Cardiac septum (tissue), 1 donor: ENCODE measurements around the gene TMC8. TPM values are rescaled to one million over a fixed set of nuclear protein-coding genes. Genes with fewer than 3 reads are reported as not detected.

Source experiments
- DNase-seq: peaks from one replicate; pipeline ENCODE4 v3.0.0-alpha.2; 2020; ENCODE audit warnings: low spot score
- intact Hi-C: fragments of 100-400 bp; cut with DNase I; formaldehyde crosslinking; loops from one replicate; pipeline ENCODE4 v1.14.0; 2022
- total RNA-seq: library from RNA; stranded (reverse); fragmentation: NEBNext Ultra II Directional; extraction: Animal tissue kit (Norgen Biotek cat#: 25700); gene quantifications from one replicate; pipeline ENCODE4 v1.2.1, GENCODE V29; 2021
- donor health status: DM: no; HTN: no; CAD: no.

TMC8 gene
- total RNA-seq, 1 donor from 2014 or later, result 2.2 TPM

DNA sequence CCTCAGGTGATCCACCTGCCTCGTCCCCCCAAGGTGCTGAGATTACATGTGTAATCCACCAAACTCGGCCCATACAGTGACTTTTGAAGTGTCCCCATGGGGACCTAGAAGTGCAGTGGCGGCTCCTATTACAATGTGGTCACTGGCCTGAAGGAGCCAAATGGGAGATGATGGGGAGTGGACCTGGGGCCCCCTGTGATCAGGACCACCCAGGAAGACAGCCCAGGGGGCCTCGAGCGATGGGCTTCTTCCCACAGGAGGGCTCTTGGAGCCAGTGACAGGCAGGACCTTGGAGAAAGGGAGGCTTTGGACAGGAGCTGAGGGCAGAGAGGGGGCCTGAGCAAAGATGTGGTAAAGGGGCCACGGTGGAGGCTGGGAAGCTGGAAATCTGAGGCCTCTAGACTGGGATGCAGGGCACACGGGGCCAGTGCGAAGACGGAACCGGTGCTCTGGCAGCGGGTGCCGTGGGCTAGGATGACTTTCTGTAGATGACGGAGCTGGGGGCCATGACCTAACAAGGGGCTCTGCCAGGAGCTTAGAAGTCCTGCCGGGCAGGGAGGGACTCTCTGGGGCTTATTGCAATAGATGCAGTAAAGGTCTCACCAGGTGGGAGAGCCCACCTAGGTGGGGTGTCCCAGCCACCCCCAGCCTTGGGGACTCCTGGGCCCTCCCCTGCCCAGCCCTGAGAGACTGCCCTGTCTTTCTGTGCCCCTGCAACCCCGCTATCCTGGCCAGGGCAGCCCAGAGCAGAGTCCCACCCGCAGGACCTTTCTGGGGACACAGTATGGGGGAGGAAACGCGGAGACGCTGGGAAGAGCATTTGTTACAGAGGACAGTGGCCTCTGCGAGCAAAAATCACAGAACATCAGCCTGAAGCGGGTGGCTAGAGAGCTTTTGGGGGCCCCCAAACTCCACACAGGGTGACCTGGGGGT, 12.9 kb downstream of the TMC8 start:
- DNase-seq, result no peak
- intact Hi-C loops, result loop anchor here (5.0 kb wide), 1 partner anchor 34 kb away; no protein-coding TSS in a partner anchor

DNA sequence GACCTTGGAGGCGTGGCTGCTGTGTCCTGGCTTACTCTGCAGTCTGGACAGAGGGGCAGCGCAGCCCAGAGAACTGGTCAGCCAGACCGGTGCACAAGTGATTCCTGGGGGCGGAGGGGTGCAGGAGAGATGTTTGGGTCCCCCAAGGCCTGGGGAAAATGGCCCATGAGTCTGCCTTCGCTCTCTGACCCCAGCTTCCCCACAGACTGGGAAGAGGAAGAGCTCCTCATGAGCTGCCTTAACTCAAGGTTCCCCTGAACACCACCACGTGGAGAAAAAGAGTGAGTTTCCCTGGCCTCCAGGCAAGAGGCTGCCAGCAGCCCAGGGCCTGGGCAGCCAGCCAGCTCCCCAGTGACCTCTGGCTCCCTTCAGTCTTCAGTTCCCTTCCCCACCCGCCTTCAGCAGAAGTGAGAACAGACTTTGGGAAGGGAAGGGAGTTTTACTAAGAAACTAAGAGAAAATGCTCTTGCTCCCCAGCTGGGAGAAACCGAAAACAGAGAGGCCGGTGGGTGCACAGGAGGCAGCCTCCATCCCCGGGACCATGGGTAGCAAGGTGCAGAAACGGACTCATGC, 13.7 kb downstream of the TMC8 start:
- DNase-seq, result peak; percentile 87
- intact Hi-C loops, result loop anchor here (5.0 kb wide), 1 partner anchor 33 kb away; no protein-coding TSS in a partner anchor

DNA sequence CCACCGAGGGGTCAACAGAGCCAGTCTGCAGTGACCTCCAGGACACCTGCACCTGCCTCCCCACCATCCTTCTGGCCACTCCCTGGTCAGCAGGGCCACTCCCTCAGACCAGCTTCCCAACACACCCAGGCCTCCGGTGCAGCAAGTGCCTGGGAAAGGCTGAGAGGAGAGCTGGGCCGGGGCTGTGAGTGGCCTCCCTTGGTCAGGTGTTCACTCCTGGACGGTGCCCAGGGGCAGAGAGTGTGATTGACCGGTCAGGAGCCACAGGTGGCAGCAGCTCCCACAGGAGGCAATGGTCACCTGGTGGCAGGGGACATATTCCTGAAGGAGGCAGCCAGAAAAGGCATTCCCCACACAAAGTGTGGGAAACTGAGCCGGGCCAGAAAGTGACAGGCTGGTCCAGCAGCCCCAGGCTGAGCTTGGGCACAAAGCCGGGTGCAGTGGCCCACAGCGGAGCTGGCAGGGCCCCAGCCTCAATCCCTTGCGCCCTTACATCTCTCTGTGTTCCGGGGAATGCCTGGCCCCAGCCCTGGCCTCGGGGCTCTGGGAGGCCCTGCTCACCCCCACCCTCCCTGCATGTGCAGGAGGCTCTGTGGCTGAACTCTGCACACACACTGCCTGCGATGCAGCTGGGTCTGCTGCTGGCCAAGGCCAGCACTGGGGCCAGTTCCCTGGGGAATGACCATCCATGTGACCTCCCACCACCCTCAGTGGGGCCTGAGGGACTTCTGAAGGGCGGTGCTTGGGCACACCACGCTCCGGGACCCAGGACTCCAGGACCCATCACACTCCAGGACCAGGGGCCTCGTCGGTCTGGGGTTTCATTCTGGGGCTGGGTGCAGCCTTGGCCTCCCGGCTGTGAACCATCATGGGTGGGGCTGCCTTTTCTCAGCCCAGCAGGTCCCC, 14.4 kb downstream of the TMC8 start:
- DNase-seq, result no peak
- intact Hi-C loops, result loop anchor here (5.0 kb wide), 1 partner anchor 32 kb away; no protein-coding TSS in a partner anchor

DNA sequence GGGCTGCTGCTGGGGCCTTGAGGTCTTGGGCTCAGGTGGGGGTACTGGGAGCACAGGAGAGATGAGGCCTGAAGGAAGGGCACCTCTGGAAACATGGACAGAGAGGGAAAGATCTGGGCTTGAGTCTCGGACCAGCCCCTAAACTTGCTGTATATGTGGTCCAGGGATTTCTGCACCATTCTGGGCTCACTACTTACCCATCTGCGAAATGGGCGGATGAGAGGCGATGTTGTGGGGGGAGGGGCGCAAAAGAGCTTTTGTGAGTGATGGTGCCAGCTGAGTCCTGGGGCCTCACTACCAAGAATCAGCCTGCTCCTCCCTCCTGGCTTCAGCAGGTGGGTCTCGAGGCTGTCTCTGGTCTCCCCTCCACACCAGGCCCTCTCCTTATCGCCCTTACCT, 15.9 kb downstream of the TMC8 start:
- intact Hi-C loops, result no loop called here
- no peak for DNase-seq

DNA sequence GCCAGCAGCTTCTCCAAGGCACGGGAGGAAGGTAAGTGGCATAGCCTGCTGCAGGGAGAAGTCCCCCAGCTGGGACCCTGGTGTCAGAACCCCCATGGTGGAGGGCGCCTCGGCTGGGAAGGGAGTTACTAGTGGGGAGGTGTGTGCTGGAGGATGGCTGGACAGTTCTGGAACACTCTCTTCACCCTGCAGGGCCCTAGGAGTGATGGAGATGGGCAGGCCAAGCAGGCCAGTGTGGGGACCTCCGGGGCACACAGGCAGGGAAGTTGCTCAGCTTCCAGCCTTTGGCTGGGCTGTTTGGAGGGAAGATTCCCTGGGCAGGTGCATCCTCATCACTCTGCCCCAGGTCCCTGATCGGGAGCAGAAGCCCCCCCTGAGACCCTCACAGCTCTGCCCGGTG, 16.3 kb downstream of the TMC8 start:
- intact Hi-C loops, result no loop called here
- no peak for DNase-seq

DNA sequence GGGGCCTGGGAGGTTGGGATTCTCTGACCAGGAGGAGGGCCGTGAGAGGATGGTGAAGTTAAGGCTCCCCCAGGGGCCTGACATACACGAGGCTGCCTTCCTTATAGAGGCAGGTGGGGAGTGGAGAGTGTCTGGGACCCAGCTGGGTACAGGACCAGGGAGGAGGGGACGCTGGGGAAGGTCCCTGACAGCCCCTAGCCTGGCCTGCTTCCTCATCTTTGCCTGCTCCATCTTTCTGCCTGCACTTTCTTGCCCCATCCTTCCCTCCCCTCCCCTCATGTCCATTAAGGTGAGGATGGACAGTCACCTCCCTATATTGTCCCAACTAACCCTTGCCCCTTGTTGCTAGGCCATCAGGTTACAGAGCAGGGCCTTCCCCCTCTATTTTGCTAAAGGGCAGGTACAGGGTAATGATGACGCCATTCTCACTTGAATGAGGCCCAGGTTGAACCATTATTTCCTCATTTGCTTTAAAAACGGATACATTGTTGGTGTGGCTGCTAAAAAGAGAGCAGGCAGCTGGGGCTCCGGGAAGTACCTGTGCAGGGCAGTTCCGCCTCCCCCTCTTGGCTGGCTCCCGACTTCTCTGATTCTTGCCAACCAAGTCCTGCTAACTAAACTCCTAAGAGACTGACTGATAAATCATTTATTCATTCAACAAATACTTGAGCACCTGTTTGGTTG, 16.9 kb downstream of the TMC8 start:
- DNase-seq, result no peak
- intact Hi-C loops, result no loop called here

DNA sequence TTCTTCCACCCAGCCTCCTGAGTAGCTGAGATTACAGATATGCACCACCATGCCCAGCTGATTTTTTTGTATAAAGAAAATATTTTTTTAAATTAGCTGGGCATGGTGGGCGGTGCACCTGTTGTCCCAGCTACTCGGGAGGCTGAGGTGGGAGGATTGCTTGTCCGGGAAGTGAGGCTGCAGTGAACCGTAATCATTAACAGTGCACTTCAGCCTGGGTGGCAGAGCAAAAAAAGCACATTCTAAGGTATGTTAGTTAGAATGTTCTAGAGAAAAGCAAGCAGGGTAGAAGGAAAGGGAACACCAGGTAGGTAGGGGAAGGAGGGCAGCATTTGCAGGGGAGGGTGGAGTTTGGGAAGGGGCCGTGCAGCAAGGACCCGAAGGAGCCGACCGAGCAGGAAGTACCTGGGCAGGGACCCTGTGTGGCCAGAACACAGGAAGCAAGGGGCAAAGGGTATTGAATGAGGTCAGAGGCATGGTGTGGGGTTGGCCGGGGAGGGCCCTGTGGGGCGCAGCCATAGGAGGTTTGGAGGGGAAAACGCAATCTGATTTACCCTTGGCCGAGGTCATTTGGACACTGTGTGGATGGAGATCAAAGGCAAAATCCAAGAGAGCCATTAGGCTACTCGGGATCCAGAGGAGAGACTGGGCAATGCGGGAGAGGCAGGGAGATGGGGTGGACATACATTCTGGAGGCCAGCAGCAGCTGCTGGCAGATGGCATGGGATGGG, 17.9 kb downstream of the TMC8 start:
- DNase-seq, result no peak
- intact Hi-C loops, result no loop called here

DNA sequence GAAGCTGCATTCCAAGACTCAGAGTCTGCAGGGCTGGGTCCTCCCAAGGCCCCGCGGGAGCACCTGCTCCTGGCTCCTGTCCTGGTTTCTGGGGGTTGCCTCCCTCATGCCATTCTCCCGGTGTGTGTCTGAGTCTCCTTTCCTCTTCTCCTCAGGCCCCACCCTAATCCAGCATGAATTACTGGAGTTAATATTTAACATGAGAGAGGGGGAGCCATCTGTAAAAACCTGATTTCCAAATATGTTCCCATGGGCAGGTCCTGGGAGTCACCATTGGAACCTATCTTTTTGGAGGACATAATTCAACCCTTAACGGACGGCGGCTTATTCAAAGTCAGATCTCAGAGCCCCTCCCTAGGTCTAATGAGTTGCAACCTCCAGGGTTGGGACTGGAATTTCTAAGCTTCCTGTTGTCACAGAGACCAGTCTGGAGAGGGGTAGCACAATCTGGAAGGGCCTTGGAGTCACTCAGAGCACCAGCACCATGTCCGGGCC, 21.0 kb downstream of the TMC8 start:
- no peak for DNase-seq
- intact Hi-C loops, result no loop called here

DNA sequence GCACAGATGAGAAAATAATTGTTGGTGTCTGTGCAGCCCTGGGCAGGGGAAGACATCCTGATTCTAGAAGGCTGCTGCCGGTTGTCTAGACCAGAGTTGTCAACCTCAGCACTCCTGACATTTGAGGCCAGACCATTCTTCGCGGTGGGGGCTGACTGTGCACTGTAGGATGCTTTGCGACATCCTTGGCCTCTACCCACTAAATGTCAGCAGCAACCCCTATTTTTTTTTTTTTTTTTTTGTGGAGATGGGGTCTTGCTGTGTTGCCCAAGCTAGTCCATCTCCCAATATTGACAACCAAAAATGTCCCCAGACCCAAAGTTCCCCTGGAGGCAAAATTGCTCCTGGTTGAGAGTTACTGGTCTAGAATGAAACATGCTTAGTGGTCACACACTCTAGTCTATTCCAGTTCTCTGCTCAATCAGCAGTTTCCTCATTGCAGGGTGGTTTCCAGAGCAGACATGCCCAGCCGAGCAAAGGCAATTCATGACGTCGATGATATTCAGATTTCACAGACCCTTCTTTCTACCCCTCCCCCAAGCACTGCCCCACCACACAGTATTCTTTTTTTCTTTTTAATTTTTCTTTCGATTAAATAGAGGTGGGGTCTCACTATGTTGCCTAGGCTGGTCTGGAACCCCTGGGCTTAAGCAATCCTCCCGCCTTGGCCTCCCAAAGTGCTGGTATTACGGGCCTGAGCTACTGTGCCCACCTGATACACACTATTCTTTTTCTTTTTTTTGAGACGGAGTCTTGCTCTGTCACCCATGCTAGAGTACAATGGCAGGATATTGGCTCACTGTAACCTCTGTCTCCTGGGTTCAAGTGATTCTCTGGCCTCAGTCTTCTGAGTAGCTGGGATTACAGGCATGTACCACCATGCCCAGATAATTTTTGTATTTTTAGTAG, 24.6 kb downstream of the TMC8 start:
- intact Hi-C loops, result no loop called here
- no peak for DNase-seq

DNA sequence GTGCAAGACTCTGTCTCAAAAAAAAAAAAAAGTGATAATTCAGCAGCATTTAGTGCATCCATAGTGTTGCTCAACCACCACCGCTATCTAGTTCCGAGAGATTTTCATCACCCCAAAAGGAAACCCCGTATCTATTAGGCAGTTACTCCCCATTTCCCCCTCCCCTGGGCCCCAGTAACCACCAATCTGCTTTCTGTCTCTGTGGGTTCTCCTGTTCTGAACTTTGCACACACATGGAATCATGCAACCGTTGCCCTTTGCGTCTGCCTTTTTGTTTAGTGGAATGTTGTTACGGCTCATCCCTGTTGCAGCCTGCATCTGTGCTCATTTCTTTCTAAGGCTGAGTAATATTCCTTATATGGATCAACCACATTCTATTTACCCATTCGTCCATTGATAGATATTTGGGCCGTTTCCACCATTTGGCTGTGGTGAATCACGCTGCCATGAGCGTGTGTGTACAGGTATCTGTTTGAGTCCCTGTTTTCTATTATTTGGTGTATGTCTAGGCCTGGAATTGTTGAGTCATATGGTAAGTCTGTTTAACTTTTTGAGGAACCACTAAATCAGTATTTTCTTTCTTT, 29.1 kb downstream of the TMC8 start:
- intact Hi-C loops, result no loop called here
- no peak for DNase-seq

DNA sequence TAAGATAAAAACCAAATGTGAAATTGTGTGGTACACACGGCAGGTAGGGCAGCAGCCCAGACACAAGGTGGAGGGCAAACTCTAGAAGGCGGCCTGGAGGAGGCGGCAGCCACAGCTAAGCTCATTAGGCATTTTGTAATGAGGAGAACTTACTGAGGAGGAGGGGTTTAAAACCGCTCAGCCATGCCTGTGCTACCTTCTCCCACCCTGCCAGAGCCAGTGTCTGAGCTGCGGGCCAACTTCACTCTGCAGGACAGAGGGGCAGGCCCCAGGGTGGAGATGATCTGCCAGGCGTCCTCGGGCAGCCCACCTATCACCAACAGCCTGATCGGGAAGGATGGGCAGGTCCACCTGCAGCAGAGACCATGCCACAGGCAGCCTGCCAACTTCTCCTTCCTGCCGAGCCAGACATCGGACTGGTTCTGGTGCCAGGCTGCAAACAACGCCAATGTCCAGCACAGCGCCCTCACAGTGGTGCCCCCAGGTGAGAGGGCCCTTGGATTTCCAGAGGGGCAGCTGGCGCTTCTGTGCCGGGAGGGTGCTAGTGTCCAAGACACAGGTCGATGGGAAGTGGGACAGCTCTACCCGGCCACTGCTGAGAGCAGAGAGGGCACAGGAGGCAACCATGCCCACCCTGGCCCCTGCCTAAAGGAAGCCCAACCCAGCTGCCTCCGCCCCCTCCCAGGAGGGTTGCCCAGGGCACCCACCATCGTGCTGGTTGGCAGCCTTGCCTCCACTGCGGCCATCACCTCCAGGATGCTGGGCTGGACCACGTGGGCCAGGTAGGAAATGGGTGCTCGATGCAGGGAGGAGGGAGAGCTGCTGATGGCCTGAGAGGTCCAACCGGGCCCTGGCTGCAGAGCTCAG, 33.5 kb downstream of the TMC8 start:
- intact Hi-C loops, result no loop called here

DNA sequence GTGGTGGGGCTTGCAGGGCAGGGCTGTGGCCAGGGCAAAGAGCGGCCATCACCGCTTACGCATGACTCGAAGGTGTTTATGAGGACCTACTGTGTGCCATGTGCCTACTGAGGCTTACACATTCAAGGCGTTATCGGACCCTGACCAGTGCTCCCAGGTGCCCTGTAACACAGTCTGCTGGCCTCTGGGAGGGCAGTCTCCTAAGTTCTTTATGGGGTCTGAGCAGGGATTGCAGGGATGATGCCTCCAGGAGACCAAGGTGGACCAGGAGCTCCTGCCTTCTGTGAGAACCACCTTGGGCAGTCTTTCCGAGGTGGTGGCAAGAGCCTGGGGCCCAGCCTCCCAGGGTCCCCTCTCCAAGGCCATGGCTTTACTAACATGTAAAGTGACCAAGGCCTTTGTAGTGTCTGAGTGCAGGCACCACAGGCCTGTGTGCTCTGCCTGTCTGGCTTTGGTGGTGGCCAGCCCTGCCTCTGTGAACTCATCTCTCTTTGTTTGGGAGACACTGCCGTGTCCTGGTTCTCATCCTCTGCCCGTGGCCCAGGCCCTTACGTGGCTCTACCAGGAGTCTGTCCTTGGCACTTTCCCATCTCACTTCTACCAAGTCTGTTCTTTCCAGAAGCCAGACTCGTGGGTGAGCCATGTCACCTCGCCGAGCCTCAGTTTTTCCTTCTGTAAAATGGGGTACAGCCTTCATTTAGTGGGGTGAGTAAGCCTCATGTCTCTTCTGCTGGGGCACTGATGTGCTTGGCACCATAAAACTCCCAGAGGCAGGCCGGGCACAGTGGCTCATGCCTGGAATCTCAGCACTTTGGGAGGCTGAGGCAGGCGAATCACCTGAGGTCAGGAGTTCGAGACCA, 34.4 kb downstream of the TMC8 start:
- DNase-seq, result no peak
- intact Hi-C loops, result no loop called here

More for the DNA sequence above, 33.5 kb downstream of the TMC8 start:
- DNase-seq, result no peak

DNA sequence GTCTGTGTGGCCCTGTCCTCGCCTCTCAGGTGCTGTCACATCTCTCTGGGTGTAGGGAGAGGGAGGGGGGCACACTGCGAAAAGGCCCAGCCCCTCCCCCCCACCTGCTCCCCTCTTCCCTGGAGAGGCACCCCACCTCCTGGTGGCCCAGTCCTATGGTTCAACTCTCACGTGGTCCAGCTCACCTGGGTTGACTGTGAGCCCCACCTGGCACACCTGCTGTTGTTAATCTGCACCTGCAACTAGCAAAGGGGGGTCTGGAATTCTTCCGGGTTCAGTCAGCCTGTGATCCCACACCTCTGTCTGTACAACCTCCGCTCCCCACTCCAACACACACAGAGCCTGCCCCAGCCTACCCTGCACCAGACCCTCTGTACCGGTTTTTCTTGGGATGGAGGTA, 35.8 kb downstream of the TMC8 start:
- intact Hi-C loops, result no loop called here
- no peak for DNase-seq

DNA sequence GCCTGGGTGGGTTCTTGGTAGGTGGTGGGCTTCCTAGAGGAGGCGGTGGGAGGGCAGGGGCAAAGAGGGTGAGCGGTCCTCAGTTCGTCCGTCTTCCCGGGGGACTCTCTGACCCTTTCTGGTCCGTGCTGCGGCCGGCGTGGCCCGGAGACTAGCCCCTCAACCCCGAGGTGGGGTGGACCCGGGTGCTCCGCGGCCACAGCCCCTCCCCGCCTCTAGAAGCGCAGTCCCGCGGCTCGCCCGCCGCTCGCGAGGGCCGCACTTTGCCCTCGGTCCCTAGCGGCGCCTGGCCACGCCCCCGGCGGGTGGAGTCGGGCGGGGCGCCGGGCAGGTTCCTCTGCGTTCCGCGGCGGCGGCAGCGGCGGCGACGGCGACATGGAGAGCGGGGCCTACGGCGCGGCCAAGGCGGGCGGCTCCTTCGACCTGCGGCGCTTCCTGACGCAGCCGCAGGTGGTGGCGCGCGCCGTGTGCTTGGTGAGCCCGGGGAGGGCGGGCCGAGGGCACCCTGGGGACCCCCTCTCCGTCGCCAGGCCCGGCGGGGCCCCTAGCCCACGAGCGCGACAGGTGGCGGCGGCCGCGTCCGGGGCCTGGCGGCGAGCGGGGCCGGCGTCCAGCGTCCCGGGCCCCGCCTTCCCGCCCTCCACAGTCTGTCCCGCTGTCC, 37.8 kb downstream of the TMC8 start, which contains the start of gene SYNGR2:
Gene SYNGR2, plus strand, starts transcription at position 340 of the 661 bp plus-strand sequence. Its CDS starts 36 bp downstream, at position 376.
- intact Hi-C loops, result loop anchor here (2.0 kb wide), 1 partner anchor 40 kb away; the partner anchor contains the start of gene TMC6
- peak; percentile 95 for DNase-seq
